HEK293 (cell line): ENCODE measurements around the gene C2.

Source experiments
- BCL11B ChIP-seq: fragments of 450-650 bp; formaldehyde crosslinking; IDR thresholded peaks from 2 replicates; pipeline ENCODE4 v1.5.1; 2016; ENCODE audit warnings: low read depth, missing biosample characterization, missing genetic modification characterization
- ZNF175 ChIP-seq: fragments of 450-650 bp; formaldehyde crosslinking; IDR thresholded peaks from 2 replicates; pipeline ENCODE4 v1.5.1; 2016; ENCODE audit warnings: missing biosample characterization, missing genetic modification characterization

DNA sequence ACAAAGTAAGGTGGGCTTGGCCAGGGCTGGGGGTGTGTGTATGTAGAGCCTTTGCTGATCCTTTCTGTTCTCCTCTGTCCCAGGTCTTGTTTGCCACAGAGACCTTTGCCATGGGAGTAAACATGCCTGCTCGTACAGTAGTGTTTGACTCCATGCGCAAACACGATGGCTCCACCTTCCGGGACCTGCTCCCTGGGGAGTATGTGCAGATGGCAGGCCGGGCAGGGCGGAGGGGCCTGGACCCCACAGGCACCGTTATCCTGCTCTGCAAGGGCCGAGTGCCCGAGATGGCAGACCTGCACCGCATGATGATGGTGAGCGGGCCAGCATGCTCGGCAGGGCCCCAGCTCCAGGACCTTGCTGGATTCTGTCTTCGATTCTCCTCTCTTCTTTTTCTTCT lies 38.2 kb downstream of the C2 start:
- TF ChIP-seq BCL11B (tag by site-specific recombination) (no peak), ZNF175 (no peak)
